Hematopoietic multipotent progenitor cell treated with erythropoietin and hydrocortisone succinate and interleukin-3 and kit ligand, for 6 days (in vitro differentiated cells): Measurements from ENCODE around the gene DDIT4.
"Not testable (repeated sequence)": the region's sequence is repeated elsewhere in the genome, so short reads cannot be mapped to it uniquely, and the experiment has no call there.

ENCODE experiments used
- DNase-seq: peaks from one replicate; pipeline ENCODE4 v3.0.0-alpha.2; 2015

DDIT4 gene

GRCh38 chr10:72273410-72274212 lies at the start of gene DDIT4:
TSS of gene DDIT4 (plus strand) at chr10:72273924. CDS start at chr10:72274217, 293 bp downstream.
- peak; percentile 99 for DNase-seq

- DNase-seq: not testable (repeated sequence)
These were observed 49.5 kb upstream of the DDIT4 start for GRCh38 chr10:72224191-72224590.

GRCh38 chr10:72226418-72227027 lies 47.2 kb upstream of the DDIT4 start:
- DNase-seq: no peak

- no peak for DNase-seq
These were observed 45.9 kb upstream of the DDIT4 start for GRCh38 chr10:72227826-72228225.

- no peak for DNase-seq
These were observed 45.4 kb upstream of the DDIT4 start for GRCh38 chr10:72228318-72228751.

GRCh38 chr10:72229261-72230251 lies 44.2 kb upstream of the DDIT4 start:
- no peak for DNase-seq

- DNase-seq: no peak
These were observed 40.1 kb upstream of the DDIT4 start for GRCh38 chr10:72233621-72234020.

- no peak for DNase-seq
These were observed 39.1 kb upstream of the DDIT4 start for GRCh38 chr10:72234560-72235095.

- no peak for DNase-seq
These were observed 38.0 kb upstream of the DDIT4 start for GRCh38 chr10:72235544-72236279.

- no peak for DNase-seq
These were observed 35.1 kb upstream of the DDIT4 start for GRCh38 chr10:72238392-72239175.

- DNase-seq: no peak
These were observed 34.3 kb upstream of the DDIT4 start for GRCh38 chr10:72239409-72239808.

GRCh38 chr10:72240371-72240770 lies 33.4 kb upstream of the DDIT4 start:
- DNase-seq: no peak

- DNase-seq: no peak
These were observed 32.0 kb upstream of the DDIT4 start for GRCh38 chr10:72241691-72242252.

GRCh38 chr10:72242675-72243074 lies 31.0 kb upstream of the DDIT4 start:
- peak; percentile 38 for DNase-seq

- peak; percentile 48 for DNase-seq
These were observed 29.8 kb upstream of the DDIT4 start for GRCh38 chr10:72243822-72244437.

- no peak for DNase-seq
These were observed 29.1 kb upstream of the DDIT4 start for GRCh38 chr10:72244573-72245038.

GRCh38 chr10:72245949-72246525 lies 27.7 kb upstream of the DDIT4 start:
- DNase-seq: no peak

- DNase-seq: peak; percentile 90
These were observed 25.1 kb upstream of the DDIT4 start for GRCh38 chr10:72248468-72249151.

- DNase-seq: not testable (repeated sequence)
These were observed 24.4 kb upstream of the DDIT4 start for GRCh38 chr10:72249176-72249862.
